HG02885 (cell line): ENCODE results near the gene COX10.
"Not testable (repeated sequence)": the region's sequence is repeated elsewhere in the genome, so short reads cannot be mapped to it uniquely, and the experiment has no call there.

Experiments
- ATAC-seq: cut with Tn5 transposase; IDR thresholded peaks from one replicate; pipeline ENCODE4 v1.9.1; 2021; ENCODE audit warnings: mild to moderate bottlenecking; ENCODE audit not compliant: unreplicated experiment, poor library complexity

The COX10 gene

GRCh38 chr17:14235047-14235446, 165.7 kb downstream of the COX10 start:
- ATAC-seq: not testable (repeated sequence)

DNA sequence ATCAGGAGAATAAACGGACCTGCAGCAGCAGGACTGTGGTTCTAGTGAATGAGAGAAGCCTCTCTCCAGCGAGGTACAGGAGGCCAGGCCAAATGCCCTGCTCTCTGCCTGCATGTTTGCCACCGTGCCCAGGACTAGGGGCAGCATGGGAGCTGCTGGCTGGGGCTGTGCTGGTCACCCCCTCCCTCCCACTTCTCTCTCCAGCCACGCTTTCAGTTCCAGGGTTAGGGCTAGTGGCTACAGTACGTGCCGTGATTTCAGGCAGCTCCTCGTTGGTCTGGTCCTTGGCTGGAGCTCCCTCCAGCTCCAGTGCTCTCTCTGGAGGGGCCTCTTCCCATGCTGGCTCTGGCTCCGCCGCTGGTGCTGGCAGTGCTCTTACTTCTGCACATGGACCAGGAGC, 166.7 kb downstream of the COX10 start:
- not testable (repeated sequence) for ATAC-seq

DNA sequence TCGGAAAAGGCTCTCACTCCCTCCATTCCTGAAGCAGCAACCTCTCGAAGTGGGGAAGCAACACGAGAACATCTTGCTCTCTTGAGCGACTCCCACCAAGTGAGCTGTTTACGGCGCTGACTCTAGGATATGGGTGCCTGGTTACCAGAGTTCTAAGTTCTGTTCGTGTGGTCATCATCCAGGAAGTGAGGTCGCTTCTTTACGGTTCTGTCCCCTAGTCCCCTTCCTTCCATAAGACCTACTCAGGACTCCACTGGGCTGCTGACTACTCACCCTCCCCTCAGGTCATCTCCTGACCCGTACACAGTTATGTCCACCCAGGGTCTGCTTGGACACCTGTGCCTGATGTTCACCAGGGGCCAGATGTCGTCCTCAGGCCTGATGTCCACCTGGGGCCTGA, 167.5 kb downstream of the COX10 start, which contains the start of gene CDRT15:
TSS of gene CDRT15 (minus strand) at position 101 of the 400 bp plus-strand sequence. CDS start at position 72, 29 bp downstream.
- not testable (repeated sequence) for ATAC-seq

- ATAC-seq: not testable (repeated sequence)
Observed at GRCh38 chr17:14239271-14239670, 170.0 kb downstream of the COX10 start.

GRCh38 chr17:14245002-14245401, 175.7 kb downstream of the COX10 start:
- ATAC-seq: no peak

- ATAC-seq: no peak
Observed at GRCh38 chr17:14245629-14246028, 176.3 kb downstream of the COX10 start.
